HAP-1 (cell line): ENCODE data around the gene DNAJC7.
"Not testable (repeated sequence)": the region's sequence is repeated elsewhere in the genome, so short reads cannot be mapped to it uniquely, and the experiment has no call there.

Experiments used
- DNase-seq, 2 experiments: peaks; one replicate each; pipeline ENCODE4 v3.0.0-alpha.2; 2016 to 2020; ENCODE audit warnings: low spot score in 2 of 2
- H3K27me3 ChIP-seq: fragments of 250-450 bp; sonication (Bioruptor Pico); 2 replicates; pipeline ENCODE4 v1.5.1; 2020; ENCODE audit warnings: low read depth, mild to moderate bottlenecking, moderate library complexity
- H3K36me3 ChIP-seq: fragments of 250-450 bp; sonication (Bioruptor Pico); replicated peaks from 2 replicates; pipeline ENCODE4 v1.5.1; 2020; ENCODE audit warnings: mild to moderate bottlenecking
- H3K4me1 ChIP-seq: fragments of 250-450 bp; sonication (Bioruptor Pico); 2 replicates; pipeline ENCODE4 v1.5.1; 2020; ENCODE audit warnings: mild to moderate bottlenecking
- H3K4me3 ChIP-seq: fragments of 250-450 bp; sonication (Bioruptor Pico); 2 replicates; pipeline ENCODE4 v1.5.1; 2020; ENCODE audit warnings: mild to moderate bottlenecking, moderate library complexity
- H3K9me3 ChIP-seq: fragments of 250-450 bp; sonication (Bioruptor Pico); 2 replicates; pipeline ENCODE4 v1.5.1; 2020; ENCODE audit warnings: mild to moderate bottlenecking, moderate library complexity
- in situ Hi-C: fragments of 300-500 bp; cut with MboI; formaldehyde crosslinking; loops from 3 replicates; pipeline ENCODE4 v1.14.3; 2020; ENCODE audit warnings: low sequenced_read_pairs, inconsistent platforms, mixed read lengths

The DNAJC7 gene

DNA sequence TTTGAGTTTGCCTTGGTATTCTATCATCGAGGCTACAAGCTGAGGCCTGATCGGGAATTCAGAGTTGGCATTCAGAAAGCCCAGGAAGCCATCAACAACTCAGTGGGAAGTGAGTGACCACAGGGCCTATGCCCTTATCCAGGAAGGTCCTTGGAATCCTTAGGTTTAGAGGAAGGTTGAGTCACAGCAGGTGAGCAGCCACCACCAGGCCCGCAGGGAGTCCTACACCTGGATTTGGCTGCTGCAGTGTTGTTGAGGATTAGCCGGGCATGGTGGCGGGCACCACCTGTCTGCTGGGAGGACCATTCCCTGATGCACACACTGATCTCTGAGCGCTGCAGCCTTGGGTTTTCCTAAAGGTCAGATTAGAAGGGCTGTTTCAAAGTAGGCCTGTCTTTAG, 81.6 kb downstream of the DNAJC7 start:
- no peaks in the 10 kb centered on the region for H3K4me1 ChIP-seq
- H3K4me3 ChIP-seq, result no peak overlapping the region
- no peak for DNase-seq
- no peaks in the 10 kb centered on the region for H3K9me3 ChIP-seq
- no peaks in the 10 kb centered on the region for H3K27me3 ChIP-seq
- H3K36me3 ChIP-seq, result no peaks in the 10 kb centered on the region
- in situ Hi-C loops, result no loop called here

DNA sequence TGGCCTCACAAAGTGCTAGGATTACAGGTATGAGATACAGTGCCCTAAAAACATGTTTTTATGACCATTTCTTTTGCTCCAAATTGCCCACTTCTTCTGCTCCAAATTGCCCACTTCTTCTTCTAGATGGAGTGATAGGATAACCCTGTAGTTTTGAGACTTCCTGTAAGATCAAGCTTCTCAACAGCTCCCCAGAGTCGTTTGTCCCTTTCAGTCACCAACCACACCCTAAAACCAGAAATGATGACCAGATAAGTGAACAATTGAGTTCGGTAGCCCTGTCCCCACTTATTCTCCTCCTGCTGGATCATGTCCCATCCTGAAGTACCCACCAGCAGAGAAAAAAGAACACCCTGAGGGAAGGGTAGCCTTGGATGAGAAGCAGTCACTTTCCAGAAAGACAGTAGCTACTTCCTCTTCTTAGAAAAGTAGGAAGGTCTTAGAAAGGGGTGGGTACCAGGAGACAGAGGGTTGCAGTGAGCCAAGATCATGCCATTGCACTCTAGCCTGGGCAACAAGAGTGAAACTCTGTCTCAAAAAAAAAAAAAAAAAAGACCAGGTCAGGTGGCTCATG, 84.3 kb downstream of the DNAJC7 start:
- H3K27me3 ChIP-seq, result no peaks in the 10 kb centered on the region
- H3K36me3 ChIP-seq, result no peaks in the 10 kb centered on the region
- DNase-seq, result no peak
- no peaks in the 10 kb centered on the region for H3K9me3 ChIP-seq
- in situ Hi-C loops, result no loop called here
- peaks cover 5% of the 10 kb centered on the region; the same call in 1 of the 2 replicates for H3K4me1 ChIP-seq
- H3K4me3 ChIP-seq, result no peak overlapping the region

DNA sequence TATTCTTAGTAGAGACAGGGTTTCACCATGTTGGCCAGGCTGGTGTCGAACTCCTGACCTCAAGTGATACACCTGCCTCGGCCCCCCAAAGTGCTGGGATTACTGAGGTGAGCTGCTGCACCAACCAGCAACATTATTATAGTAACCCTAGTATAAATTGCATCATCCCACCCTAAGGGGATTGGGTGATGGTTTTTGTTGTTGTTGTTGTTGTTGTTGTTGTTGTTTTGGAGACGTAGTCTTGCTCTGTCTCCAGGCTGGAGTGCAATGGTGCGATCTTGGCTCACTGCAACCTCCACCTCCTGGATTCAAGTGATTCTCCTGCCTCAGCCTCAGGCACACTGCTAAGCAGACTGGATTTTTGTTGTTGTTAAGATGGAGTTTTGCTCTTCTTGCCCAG, 85.5 kb downstream of the DNAJC7 start:
- H3K4me1 ChIP-seq, H3K4me3 ChIP-seq, H3K27me3 ChIP-seq, in situ Hi-C loops, H3K36me3 ChIP-seq, DNase-seq, H3K9me3 ChIP-seq: not testable (repeated sequence)

DNA sequence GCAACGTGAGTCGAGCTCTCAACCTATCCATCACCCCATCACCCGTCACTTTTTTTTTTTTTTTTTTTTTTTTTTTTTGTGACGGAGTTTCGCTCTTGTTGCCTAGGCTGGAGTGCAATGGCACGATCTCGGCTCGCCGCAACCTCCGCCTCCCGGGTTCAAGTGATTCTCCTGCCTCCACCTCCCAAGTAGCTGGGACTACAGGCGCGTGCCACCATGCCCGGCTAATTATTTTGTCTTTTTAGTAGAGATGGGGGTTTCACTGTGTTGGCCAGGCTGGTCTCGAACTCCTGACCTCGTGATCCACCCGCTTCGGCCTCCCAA, 86.4 kb downstream of the DNAJC7 start:
- H3K36me3 ChIP-seq, in situ Hi-C loops, H3K27me3 ChIP-seq, H3K4me1 ChIP-seq, H3K9me3 ChIP-seq, DNase-seq: not testable (repeated sequence)
- H3K4me3 ChIP-seq, result peak overlapping the region; percentile 44

DNA sequence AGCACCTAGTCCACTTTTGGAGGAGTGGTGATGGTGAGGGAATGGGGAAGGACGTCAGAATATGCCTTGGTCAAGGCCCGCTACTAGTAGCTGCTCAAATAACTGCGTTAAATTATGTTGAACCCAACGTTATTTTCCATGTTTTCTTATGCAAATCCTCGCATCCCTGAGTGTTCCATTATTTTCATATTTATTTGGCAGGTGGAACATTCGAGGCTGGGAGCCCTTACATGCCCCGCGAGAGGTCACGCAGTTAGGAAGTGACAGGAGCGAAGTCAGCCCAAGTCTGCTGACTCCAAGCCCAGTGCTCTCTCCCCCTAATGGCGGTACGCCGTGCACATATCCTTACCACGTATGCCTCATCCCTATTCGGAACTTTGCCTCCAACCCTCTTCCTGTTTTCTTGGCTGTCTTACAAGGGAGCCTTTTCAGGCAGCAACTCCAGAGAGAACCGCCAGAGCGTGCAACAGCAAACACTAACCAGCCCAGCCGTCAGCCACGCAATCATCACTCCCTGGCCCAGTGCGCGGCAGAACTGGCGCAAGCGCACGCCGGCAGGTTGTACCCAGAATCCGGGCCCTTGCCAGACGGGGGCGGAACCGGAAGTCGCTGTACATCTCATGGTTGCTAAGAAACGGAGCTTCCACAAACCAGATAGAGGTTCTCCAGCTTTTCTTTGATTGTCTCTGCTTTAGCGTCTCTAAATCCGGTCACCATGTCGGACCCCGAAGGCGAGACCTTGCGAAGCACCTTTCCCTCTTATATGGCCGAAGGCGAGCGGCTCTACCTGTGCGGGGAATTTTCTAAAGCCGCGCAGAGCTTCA, 87.0 kb downstream of the DNAJC7 start, which contains the start of gene ODAD4:
ODAD4 (plus strand) TSS at position 609 of the 824 bp plus-strand sequence; CDS start at position 716, 107 bp downstream.
- peaks cover 5% of the 10 kb centered on the region; the same call in 1 of the 2 replicates for H3K4me1 ChIP-seq
- no peaks in the 10 kb centered on the region for H3K36me3 ChIP-seq
- H3K9me3 ChIP-seq, result no peaks in the 10 kb centered on the region
- in situ Hi-C loops, result no loop called here
- peak; percentile 92 to 97 for DNase-seq
- peak within 1 kb of the TSS; percentile 44 for H3K4me3 ChIP-seq
- H3K27me3 ChIP-seq, result no peaks in the 10 kb centered on the region

DNA sequence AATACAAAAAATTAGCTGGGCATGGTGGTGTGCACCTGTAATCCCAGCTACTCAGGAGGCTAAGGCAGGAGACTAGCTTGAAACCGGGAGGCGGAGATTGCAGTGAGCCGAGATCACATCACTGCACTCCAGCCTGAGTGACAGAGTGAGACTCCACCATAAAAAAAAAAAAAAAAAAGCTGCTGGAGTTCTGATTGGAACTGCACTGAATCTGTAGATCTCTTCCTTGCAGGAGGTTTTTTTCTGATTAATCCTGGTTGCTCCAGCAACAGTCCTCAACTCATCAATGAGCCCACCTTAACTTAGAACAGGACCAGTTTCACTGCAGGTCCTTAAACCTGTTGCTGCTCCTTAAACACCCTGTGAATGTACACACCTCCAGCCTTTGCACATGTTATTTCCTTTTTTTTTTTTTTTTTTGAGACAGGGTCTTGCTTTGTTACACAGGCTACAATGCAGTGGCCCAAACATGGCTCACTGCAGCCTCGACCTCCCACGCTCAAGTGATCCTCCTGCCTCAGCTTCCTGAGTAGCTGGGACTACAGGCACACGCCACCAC, 88.5 kb downstream of the DNAJC7 start:
- no peak overlapping the region for H3K4me3 ChIP-seq
- in situ Hi-C loops, result no loop called here
- H3K4me1 ChIP-seq, result peaks cover 5% of the 10 kb centered on the region; the same call in 1 of the 2 replicates

More for the DNA sequence above, 88.5 kb downstream of the DNAJC7 start:
- DNase-seq, result no peak
- Histone ChIP-seq H3K9me3 (no peaks in the 10 kb centered on the region), H3K27me3 (no peaks in the 10 kb centered on the region), H3K36me3 (no peaks in the 10 kb centered on the region)
